ENCODE data around the gene CCNL1.
"Not testable (repeated sequence)": the region's sequence is repeated elsewhere in the genome, so short reads cannot be mapped to it uniquely, and the experiment has no call there.

The CCNL1 gene

DNA sequence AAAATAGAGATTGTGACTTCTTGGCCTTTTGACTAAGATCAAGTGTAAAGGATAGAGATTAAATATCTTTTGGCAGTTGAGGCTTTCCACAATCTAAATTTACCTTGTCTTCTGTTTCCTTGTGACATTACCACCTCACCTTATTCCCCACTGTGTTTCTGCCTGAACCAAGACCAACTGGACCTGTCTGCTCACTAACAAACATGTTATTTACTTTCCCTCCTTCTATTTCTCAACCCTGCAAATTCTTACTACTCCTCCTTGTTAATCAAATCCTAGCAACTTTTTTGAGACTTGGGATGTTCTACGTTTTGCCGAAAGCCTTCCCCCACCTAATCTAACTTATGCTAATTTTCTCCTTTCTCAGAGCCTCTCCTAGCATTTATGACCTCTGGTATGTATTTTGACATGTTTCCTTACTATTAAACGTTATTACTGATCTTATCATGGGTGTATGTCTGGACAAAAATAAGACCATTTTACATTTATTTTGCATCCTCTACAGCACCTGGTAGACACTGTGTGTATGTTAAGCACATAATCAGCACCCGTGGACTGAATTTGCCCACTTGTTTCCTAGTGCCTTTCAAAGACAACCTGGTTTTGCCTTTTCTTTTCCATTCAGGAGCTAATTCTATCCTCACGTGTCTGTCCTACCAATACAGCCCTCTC is 7.6 kb upstream of the CCNL1 start:
- no peak for DNase-seq

DNA sequence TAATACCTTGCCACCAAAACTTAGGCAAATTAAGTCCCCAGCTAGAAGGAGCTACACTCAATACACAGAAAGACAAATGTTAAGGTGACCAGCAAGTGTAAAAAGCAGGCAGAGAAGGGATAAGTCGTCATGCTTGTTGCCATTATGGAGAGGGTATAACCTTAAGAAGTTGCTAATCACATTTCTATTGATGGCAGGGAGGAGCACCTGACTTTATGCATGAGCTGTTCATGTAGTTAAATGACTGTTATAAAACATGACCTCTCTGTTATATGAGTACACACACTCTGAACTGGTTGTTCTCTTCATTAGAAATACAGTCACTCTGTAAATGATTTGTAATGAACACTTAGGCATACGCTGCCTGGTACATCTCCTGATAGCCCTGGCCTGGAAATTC is 6.6 kb upstream of the CCNL1 start:
- no peak for DNase-seq

DNA sequence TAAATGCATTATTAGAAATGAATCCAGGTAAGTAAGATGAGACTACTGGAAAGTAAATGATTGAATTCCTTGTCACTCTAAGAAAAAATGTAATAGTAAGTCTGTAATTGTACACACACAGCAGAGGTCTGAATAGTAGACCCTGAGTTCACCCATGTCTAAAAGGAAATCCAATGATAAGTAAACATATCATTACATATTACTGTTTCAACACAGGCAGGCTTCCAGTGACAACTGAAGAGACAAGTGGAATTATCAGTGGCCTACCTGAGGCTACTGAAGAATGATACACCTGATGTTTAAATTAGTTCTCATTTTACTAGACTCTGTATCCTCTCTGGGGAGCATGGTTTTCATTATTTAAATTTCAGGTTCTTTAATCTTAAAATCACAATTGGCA is 6.2 kb upstream of the CCNL1 start:
- no peak for DNase-seq

DNA sequence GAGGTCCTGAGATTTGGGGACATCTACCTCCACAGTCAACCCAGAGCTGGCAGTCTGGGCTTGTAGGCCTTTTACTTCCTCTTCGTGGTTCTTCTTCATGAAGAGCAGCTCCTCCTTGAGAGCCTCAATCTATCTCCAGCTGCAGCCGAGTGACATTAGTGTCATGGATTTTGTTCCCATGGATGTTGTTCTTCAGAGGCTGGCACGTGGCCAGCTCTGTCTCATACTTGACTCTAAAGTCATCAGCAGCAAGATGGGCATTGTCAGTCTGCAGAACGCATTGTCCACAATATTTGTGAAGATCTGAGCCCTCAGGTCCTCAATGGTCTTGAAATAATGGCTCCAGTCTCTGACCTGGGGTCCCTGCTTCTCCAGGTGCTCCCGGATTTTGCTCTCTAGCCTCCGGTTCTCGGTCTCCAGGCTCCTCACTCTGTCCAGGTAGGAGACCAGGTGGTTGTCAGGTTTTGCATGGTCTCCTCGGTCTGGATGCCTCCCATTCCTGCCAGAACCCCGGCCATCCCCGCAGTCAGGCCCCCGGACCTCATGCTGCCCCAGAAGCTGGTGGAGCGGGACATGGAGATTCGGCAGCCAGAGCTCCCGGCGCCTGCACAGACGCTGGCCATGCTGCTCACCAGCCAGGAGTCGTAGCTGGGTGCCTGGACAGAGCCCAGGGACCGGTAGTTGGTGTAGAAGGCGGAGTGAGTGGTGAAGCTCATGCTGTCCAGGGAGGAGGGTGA is 3.4 kb upstream of the CCNL1 start:
- DNase-seq, result no peak

DNA sequence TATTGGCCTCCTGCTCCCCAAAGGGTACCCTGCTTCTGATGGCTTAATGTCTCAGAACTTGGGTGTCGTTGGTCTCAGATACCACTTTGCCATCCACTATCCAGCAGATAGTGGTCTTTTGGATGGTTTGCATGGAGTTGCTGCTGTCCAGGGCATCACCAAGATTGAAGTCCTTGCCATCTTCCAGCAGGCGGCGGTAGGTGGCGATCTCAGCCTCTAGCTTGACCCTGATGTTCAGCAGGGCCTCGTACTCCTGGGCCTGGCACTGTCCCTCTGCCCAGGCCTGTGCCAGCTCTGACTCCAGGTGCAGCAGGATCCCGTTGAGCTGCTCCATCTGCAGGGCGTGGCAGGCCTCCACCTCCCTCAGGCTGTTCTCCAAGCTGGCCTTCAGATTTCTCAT is 2.7 kb upstream of the CCNL1 start:
- DNase-seq, result not testable (repeated sequence)

DNA sequence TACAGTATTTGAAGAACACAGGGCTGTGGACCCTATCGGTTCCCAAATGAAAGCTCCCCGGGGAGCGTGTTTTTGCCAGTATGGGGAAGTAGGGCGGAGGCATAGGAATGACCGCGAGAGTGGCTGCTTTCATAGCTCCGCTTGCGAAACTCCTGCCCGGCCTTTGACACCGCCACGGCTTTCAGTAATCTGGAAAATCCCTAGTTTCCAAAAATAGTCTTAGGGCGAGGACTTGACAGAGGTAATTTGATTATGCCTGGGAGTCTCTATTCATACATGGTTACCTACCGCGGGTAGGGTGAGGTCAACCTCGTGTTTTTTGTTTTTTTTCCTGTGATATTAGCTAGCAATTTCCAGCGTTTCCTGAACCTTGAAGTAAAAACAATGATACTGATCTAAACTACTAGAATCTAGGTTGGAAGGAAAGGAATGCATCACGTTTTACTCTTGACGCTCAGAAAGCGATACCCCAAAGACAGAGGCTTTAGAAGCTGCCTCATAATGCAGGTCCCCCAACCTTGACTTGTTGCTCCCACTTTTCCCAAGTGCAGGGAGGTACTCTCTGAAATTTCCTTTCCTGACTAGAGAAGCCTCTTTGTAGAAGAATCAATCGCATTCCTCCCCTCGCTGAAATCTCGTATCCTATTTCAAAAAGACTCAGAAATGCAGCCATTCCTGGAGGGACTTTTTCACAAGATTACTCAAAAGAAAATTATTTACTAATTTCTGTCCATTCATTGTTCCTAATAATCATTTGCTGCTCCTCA is 894 bp upstream of the CCNL1 start:
- no peak for DNase-seq

DNA sequence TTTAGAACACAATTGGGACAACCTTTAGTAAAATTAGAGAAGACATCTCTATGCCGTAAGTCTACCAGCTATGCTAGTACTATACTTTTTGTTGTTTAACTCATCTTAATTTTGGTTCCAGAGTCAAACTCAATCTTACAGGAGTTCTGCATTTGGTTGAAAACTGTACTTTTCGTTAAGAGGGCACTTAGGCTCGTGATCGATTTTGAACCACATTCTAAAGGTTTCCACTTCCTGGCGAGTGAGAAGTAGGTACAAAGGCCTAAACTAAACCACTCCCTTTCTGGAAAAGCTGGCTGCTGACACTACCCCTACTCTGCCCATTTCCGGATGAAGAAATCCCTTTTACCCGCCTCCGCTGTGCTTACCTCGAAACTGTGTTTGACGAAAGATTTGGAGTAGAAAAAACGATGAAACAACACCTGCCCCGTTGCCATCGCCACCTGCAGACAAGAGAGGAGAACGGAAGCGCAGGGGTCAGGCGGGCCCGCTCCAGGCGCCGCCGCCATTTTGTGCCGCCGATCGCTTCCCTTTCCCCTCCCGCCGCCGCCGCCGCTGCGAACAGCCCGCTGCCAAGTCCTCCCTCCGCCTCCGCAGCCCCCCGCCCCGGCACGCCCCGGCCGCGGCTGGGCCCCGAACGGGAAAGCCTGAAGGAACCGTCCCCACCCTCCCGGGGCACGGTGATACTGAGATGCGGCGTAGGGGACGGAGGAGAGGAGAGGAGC is 748 bp downstream of the CCNL1 start:
- DNase-seq, result no peak

DNA sequence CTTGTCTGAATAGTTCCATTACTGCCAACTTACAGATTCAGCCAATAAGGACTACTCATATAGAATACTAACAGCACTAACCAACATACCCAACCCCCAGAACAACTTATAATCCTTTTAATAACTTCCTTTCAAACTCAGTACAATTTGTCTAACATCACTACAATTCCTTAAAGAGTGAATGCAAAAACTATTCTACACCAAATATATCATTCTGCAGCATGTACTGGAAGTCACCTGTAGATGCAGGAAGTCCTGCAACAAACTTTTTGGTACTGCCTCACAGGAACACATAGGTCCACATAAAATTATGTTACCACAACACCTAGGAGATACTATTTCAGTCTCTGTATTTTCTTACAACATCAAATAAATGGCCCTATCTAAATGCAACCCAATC is 2.1 kb downstream of the CCNL1 start:
- DNase-seq, result no peak

DNA sequence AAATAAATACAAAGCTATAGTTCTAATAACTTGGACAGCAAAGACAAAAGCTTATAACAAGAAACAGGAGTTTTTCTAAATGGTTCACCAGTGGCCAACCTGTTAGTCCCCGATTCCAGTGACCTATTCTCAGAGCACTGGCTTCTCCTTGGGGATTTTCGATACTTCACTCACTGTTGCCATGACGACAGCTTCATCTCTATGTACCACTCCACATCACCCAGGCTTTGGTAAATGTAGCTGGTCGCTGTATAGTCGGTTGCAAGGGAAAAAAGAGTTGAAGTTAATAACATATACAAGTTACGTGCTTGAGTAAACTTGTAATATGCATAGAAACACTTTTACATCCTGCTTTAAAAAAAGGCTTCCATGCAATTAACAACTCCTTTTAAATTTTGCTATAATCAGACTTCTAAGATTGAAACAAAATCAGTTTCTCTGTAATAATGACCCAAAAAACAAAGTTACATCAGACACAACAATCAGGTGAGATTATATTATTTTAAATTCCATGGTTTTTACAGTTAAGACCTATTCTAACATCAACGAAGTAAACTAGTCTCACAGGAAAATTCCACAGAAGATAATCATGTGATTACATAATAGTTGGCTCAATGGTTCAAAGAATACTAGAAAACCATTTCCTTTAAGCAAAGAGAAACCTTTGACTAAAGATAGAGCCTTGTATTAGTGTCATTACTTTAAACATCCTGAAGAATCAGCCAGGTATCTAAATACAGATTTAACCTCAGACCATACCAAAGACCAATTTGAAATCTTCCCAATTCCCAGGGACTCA is 2.9 kb downstream of the CCNL1 start:
- no peak for DNase-seq

DNA sequence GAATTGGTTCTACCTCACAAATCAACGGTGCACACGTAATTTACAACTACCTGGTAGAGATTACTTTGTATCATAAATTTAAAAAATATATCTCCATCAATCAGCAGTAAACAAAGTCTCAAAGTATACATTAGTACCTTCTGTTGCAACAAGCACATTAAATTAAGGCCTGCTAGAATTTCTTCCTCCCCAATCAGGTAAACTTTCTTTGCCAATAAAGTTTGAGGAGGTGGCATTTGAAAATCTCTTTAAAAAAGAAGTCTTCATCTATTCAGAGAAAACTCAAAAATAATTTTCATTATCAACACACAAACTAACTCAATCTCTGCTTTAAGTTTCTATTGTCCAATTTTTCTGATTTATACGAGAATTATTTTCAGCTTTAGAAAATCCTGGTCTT is 4.4 kb downstream of the CCNL1 start:
- no peak for DNase-seq

DNA sequence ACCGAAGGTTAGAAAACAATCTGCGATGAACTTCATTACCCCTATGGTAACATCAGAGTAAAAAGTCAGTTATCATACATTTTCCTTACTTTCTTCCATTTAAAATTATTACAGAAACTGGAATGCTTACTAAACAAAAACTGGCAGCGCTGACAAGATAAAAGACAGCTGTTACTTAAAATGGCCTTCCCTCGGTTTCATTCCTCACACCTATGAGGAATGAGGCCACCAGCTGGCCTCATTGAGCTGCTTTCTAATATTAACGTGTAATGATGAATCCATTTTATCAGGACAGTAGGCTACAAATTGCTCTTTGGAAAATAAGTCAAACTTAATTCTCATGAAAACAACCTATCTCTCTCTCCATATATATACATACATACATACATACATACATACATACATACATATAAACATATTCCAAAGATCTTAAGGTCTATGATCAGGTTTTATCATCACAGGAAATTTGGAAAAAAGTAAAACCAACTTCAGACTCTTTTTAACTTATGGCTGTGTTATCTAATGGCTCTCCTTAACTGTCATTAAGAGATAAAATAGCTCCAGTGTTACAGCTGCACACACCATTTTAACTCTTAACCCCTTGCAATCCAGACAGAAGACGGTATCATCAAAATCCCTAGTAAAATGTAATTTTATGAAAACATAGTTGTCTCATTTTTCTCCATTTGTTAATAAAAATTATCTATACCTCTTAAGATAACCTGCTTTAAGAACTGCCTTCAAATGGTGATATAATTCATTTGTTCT is 5.2 kb downstream of the CCNL1 start:
- DNase-seq, result no peak

DNA sequence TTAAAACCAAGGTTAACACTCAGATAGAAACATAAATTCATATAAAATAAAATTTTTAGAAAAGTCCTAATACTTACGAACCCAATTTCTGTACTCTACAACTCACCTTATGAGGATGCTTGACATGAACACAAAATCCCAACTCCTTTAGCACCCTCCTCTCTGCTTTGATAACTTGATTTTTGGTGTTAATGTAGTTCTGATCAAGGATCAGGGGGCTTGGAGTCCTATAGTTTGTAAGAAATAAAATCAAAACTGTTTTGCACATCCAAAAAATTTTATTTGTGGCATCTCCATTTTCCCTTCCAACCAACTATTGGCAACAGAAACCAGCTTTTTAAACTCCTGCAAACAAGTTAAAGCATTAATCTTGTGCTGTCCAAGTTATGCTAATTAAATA is 7.0 kb downstream of the CCNL1 start:
- DNase-seq, result no peak

DNA sequence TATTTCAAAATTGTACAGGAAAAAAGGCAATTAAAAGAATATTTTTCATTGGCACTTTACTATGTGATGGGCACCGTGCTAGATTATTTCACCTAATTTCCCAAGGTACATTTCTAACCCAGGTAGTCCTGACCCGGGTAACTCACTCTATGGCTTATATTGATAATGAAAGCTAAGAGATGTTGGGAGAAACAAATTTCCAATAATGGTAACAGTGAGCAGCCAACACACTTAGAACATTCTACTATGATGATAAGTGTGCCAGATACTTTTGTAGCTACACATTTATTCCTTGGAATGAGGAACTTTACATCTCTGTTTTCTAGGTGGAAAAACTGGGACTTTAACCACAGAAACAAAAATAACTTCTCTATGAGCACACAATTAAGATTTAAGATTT is 7.5 kb downstream of the CCNL1 start:
- no peak for DNase-seq

DNA sequence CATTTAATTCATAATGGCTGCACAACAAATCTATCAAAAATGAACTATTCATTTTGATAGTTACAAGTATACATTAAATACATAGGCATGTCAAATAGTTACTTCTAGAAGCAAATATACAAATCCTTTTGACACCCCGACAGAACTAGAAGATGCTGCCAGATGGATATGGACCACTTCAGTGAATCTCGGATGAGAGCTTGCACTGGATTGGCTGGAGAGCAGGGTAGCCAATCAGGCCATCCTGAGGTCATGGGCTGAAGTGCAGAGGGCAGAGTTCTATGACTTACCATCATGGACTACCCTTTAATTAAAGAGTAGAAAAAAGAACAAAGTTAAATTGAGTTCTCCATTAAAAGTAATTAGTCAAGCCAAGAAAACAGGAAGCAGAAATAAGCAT is 8.3 kb downstream of the CCNL1 start:
- no peak for DNase-seq

DNA sequence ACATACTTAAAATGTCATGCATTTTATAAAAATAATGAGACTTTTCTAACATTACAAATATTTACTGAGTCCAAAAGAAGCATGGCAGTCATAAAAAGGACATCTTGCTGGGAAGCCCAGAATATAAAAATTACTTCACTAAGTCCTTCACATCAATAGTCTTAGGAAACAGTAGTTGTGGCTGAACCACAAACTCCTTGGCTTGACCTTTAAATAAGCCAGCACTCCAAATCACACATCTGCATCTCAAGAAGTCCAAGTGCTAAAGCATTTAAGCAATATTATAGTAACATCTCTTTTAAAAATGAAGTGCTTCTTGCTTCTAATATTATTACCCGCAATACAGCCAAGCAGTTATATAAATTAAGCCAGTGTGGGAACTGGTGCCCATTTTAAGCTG is 8.8 kb downstream of the CCNL1 start:
- no peak for DNase-seq

DNA sequence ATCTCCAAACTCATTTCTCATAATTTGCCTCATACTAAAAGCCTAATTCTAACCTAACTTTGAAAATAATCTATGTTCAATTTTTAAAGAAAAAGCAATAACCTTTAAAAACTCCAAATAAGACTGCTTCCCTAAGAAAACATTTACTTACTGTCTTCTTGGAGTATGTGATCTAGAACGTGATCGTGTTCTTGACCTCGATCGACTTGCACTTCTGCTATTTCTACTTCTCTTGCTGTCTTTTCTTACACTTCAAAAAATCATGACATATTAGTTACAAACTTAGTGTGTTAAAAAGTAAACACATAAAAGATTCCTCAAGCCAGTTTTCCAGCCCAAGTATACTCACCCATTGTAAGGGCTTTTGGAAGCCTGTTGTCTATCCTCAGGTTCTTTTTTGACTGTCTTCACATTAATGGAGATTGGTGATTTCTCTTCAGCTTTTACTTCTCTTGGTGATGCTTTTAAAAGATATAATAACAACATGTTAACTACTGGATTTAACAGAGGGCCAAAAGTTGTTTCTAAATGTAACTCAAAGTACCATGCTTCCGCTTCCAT is 10.7 kb downstream of the CCNL1 start:
- no peak for DNase-seq

DNA sequence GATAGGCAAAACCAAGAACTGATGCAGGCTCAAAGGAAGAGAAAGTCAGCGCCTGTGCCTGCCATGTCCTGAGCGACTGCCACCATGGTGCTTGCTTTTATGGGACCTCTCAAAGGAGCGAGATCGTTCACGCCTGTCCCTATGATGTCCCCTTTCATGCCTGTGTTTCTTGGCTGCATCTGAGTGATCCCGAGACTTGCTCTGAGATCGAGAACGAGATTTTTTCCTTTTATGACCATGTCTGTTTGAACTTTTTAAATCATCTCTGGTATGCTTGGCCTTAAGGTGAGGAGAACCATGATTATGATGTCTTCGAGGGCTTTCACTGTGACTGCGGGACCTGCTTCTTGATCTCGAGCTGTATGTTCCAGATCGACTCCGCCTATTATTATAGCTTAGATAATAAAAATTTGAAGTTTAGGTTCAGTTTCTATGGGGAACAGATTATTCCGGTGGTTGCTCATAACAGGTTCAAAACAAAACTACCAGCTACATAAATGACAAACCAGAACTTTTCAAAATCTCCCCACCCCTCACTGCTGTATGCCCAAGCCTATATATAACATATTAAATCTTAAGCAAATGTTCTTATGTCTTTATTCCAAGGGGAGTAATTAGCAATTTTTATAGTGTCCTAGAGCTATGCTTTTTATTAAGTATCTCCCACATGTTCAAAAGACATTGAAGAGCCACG is 11.6 kb downstream of the CCNL1 start:
- DNase-seq, result no peak

DNA sequence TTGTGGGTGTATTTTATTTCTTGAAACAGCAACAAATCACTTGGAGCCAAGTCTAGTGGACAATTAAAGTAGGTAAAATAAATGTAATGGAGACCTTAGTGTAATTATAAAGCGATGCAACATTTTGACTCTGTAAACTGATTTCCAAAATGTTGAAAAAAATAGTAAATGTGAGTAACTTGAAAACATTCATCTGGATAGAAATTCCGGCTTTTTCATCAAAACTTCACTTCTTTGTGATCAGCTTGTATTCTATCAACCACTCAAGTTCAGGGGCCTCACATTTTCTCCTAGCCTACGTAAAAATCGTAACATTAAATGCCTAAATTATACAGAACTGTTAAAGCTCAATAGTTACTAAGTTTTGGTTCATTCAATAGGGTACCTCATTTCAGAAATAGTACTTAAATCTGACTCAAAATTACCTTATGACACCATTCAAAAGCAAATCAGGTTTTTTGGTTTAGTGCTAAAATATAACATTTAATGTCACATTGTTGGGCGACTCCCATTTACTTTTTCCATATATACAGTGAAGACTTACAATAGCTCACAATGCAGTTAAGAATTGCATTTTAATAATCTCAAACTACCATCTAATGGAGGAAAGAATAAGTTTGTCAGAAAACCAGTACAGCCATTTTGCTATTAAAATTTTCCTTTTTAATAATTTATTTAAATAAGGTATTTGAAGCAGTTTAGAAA is 12.7 kb downstream of the CCNL1 start:
- DNase-seq, result no peak

DNA sequence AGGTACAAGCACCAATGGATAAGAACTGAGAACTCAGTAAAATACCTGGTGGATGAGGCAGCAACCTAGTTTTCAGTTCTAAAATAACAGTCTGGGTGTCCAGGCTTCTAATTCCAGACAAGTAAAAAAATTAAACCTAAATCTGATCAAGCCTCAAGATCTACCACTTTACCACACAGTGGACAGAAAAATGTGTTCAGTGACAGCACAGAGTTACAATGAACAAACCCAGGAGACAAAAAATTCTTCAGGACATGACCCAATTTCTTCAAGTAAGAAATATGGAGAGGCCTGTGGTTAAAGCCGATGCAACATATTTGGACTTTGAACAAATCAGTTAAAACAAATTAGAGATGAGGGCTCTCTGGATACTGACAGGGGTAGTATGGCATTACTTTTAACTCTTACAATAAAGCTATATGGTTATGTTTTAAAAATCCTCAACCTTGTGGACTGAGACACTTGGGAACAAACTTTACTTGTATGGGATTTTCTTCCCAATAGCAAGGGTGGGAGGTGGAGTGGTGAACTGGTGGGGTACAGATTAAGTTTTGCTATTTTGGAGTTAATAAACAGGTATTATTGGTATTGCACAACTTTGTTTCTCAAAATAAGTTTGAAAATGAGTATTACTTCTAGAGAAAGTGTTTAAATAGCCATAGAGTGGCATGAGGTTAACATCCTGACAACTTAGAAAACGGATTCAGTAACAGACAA is 14.2 kb downstream of the CCNL1 start:
- DNase-seq, result no peak

All from NCI-H1436 treated with DMSO at 0.1 percent for 48 hours (cell line).